Mucosa of descending colon (tissue), 3 donors: ENCODE results near the gene RAPGEF3. TPM values are rescaled to one million over a fixed set of nuclear protein-coding genes. Genes with fewer than 3 reads are reported as not detected.
A peak's percentile ranks its signal among the peaks of the same experiment; 100 is the strongest.

Source experiments
- ATAC-seq: fragments of 200-7000 bp; cut with Tn5 transposase; one replicate; pipeline ENCODE4 v1.9.1; 2020; ENCODE audit warnings: mild to moderate bottlenecking, moderate library complexity
- DNase-seq, 3 donors: peaks; one replicate each; pipeline ENCODE4 v3.0.0-alpha.2; 2020
- H3K36me3 ChIP-seq: fragments of 200-600 bp; one replicate; pipeline ENCODE4 v1.8.0; 2021; ENCODE audit warnings: low read depth, mild to moderate bottlenecking
- H3K4me1 ChIP-seq: fragments of 200-600 bp; one replicate; pipeline ENCODE4 v1.8.0; 2021; ENCODE audit warnings: low read depth, mild to moderate bottlenecking
- H3K4me3 ChIP-seq: fragments of 200-600 bp; one replicate; pipeline ENCODE4 v1.8.0; 2021; ENCODE audit warnings: mild to moderate bottlenecking
- H3K9me3 ChIP-seq: fragments of 200-600 bp; one replicate; pipeline ENCODE4 v1.8.0; 2021; ENCODE audit warnings: mild to moderate bottlenecking
- CTCF ChIP-seq: fragments of 200-600 bp; IDR thresholded peaks from one replicate; pipeline ENCODE4 v1.8.0; 2022; ENCODE audit warnings: antibody characterized with exemption, mild to moderate bottlenecking
- intact Hi-C, 2 donors: fragments of 100-400 bp; cut with DNase I in 1 of 2; cut with micrococcal nuclease in 1 of 2; formaldehyde crosslinking; loops; one replicate each; pipeline versions ENCODE4 v1.11.0 to v1.11.1; 2022; cut with DNase I, micrococcal nuclease
- total RNA-seq, 3 donors: library from RNA; stranded (reverse); fragmentation: NEBNext Ultra II Directional in 2 of 3; extraction: Animal tissue kit (Norgen Biotek cat#: 25700) in 2 of 3; gene quantifications; one replicate each; pipeline versions ENCODE4 v1.2.1 to v1.2.4, GENCODE V29; 2021 to 2023
- donor health status: DM: no; HTN: no; CAD: no; lungs with moderate emphysema.
- donor health status: DM: no; HTN: no; CAD: no.
- donor health status: DM: no; HTN: yes; CAD: no.

RAPGEF3 gene
- total RNA-seq, 3 donors from 2014 or later: 9.5 to 15.6 (median 11.4) TPM

GRCh38 chr12:47803191-47803875 lies 44.7 kb upstream of the RAPGEF3 start:
- intact Hi-C loops: no loop called here
- Histone ChIP-seq H3K4me1 (peaks cover 40% of the 10 kb centered on the region), H3K36me3 (no peaks in the 10 kb centered on the region), H3K4me3 (no peak overlapping the region), H3K9me3 (no peaks in the 10 kb centered on the region)
- DNase-seq (no peak), ATAC-seq (peak; percentile 4)
- TF ChIP-seq CTCF: no peak

- no peak overlapping the region for H3K4me3 ChIP-seq
- DNase-seq: no peak
- no peaks in the 10 kb centered on the region for H3K9me3 ChIP-seq
- no peak for TF ChIP-seq CTCF
- H3K36me3 ChIP-seq: no peaks in the 10 kb centered on the region
- H3K4me1 ChIP-seq: peaks cover 30% of the 10 kb centered on the region
- intact Hi-C loops: no loop called here
- no peak for ATAC-seq
These were observed 43.6 kb upstream of the RAPGEF3 start for GRCh38 chr12:47802312-47802711.

- intact Hi-C loops: no loop called here
- no peak for ATAC-seq
These were observed 43.2 kb upstream of the RAPGEF3 start for GRCh38 chr12:47801904-47802246.

GRCh38 chr12:47801170-47801903 lies 42.7 kb upstream of the RAPGEF3 start:
- peaks cover 22% of the 10 kb centered on the region for H3K4me1 ChIP-seq
- H3K36me3 ChIP-seq: no peaks in the 10 kb centered on the region
- TF ChIP-seq CTCF: no peak
- intact Hi-C loops: no loop called here
- H3K4me3 ChIP-seq: no peak overlapping the region
- ATAC-seq (peak; percentile 35), DNase-seq (peak in 1 of 3 donors; percentile 20)
- H3K9me3 ChIP-seq: no peaks in the 10 kb centered on the region

More at GRCh38 chr12:47801904-47802246, 43.2 kb upstream of the RAPGEF3 start:
- TF ChIP-seq CTCF: no peak
- DNase-seq: no peak
- no peaks in the 10 kb centered on the region for H3K9me3 ChIP-seq
- no peak overlapping the region for H3K4me3 ChIP-seq
- no peaks in the 10 kb centered on the region for H3K36me3 ChIP-seq
- peaks cover 27% of the 10 kb centered on the region for H3K4me1 ChIP-seq

GRCh38 chr12:47800582-47800981 lies 41.9 kb upstream of the RAPGEF3 start:
- ATAC-seq (no peak), DNase-seq (no peak)
- no peak for TF ChIP-seq CTCF
- peaks cover 14% of the 10 kb centered on the region for H3K4me1 ChIP-seq
- H3K36me3 ChIP-seq: no peaks in the 10 kb centered on the region
- H3K9me3 ChIP-seq: no peaks in the 10 kb centered on the region
- no peak overlapping the region for H3K4me3 ChIP-seq
- intact Hi-C loops: no loop called here
